Nephron (organoid): Measurements from ENCODE around the gene ZNF541.

Experiments used
- H3K27ac Mint-ChIP-seq, 3 experiments: 2 replicates each; pipeline ENCODE4 v1.8.0; 2020; ENCODE audit warnings: mixed read lengths in 3 of 3, mild to moderate bottlenecking in 2 of 3, moderate library complexity in 1 of 3
- H3K27me3 Mint-ChIP-seq: 2 replicates; pipeline ENCODE4 v1.8.0; 2021; ENCODE audit warnings: low read depth, mild to moderate bottlenecking, moderate library complexity, mixed read lengths
- H3K36me3 Mint-ChIP-seq: 2 replicates; pipeline ENCODE4 v1.8.0; 2020; ENCODE audit warnings: low read depth, mixed read lengths
- H3K4me1 Mint-ChIP-seq: 2 replicates; pipeline ENCODE4 v1.8.0; 2020; ENCODE audit warnings: mixed read lengths
- H3K4me3 Mint-ChIP-seq, 3 experiments: 2 replicates each; pipeline ENCODE4 v1.8.0; 2020; ENCODE audit warnings: mild to moderate bottlenecking in 3 of 3, mixed read lengths in 3 of 3, moderate library complexity in 2 of 3
- H3K9me3 Mint-ChIP-seq: 2 replicates; pipeline ENCODE4 v1.8.0; 2020; ENCODE audit warnings: mixed read lengths
- CTCF ChIP-seq, 3 experiments: fragments of 200-600 bp; sonication (generic); IDR thresholded peaks; one replicate each; pipeline ENCODE4 v1.5.0; 2021; ENCODE audit warnings: antibody characterized with exemption in 3 of 3; ENCODE audit not compliant: unreplicated experiment in 3 of 3

ZNF541 gene

DNA sequence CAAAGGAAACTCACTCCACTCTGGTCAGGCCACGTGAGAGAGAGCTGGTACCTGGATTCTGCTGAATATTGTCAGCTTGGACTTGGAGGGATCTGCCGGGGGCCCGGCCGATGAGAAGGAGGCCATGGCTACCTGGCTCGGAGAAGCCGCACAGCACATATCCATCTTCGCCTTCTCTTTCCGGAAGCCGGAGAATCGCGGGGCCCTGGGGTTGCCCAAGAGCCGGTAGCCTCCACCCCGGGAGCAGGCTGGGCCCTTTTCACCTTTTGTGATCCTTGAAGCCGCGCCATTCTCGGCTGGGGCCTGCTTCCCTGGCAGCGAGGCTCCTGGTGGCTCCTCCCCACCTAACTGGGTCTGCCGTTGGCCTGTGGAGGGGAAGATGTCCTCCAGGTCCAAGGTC is 28.9 kb downstream of the ZNF541 start:
- Mint-ChIP-seq H3K9me3 (no peaks in the 10 kb centered on the region), H3K27me3 (peaks cover 9% of the 10 kb centered on the region), H3K36me3 (no peaks in the 10 kb centered on the region), H3K27ac (no peak overlapping the region), H3K4me3 (no peak overlapping the region), H3K4me1 (no peaks in the 10 kb centered on the region)
- no peak for TF ChIP-seq CTCF (IDR thresholded peaks at IDR 0.05; ENCODE audit: unreplicated experiment in 3 of 3)

GRCh38 chr19:47542030-47542475 is 30.9 kb downstream of the ZNF541 start:
- no peak overlapping the region for H3K4me3 Mint-ChIP-seq
- H3K4me1 Mint-ChIP-seq, result no peaks in the 10 kb centered on the region
- no peaks in the 10 kb centered on the region for H3K36me3 Mint-ChIP-seq
- H3K27me3 Mint-ChIP-seq, result peaks cover 13% of the 10 kb centered on the region
- no peak overlapping the region for H3K27ac Mint-ChIP-seq
- TF ChIP-seq CTCF (IDR thresholded peaks at IDR 0.05; ENCODE audit: unreplicated experiment in 3 of 3), result no peak
- no peaks in the 10 kb centered on the region for H3K9me3 Mint-ChIP-seq

GRCh38 chr19:47541518-47541917 is 31.4 kb downstream of the ZNF541 start:
- Mint-ChIP-seq H3K4me1 (no peaks in the 10 kb centered on the region), H3K4me3 (no peak overlapping the region), H3K36me3 (no peaks in the 10 kb centered on the region), H3K9me3 (no peaks in the 10 kb centered on the region), H3K27ac (no peak overlapping the region), H3K27me3 (peaks cover 13% of the 10 kb centered on the region)
- no peak for TF ChIP-seq CTCF (IDR thresholded peaks at IDR 0.05; ENCODE audit: unreplicated experiment in 3 of 3)

GRCh38 chr19:47540748-47541147 is 32.2 kb downstream of the ZNF541 start:
- Mint-ChIP-seq H3K4me1 (no peaks in the 10 kb centered on the region), H3K4me3 (no peak overlapping the region), H3K27me3 (peaks cover 13% of the 10 kb centered on the region), H3K36me3 (no peaks in the 10 kb centered on the region), H3K27ac (peak overlapping the region in 2 of 3 experiments; percentile 25 to 57), H3K9me3 (no peaks in the 10 kb centered on the region)
- TF ChIP-seq CTCF (IDR thresholded peaks at IDR 0.05; ENCODE audit: unreplicated experiment in 3 of 3), result peak; percentile 11 to 24 (median 18)

GRCh38 chr19:47539747-47540311 is 33.1 kb downstream of the ZNF541 start:
- H3K4me1 Mint-ChIP-seq, result no peaks in the 10 kb centered on the region
- no peaks in the 10 kb centered on the region for H3K9me3 Mint-ChIP-seq
- H3K36me3 Mint-ChIP-seq, result no peaks in the 10 kb centered on the region
- no peak overlapping the region for H3K27ac Mint-ChIP-seq
- H3K4me3 Mint-ChIP-seq, result no peak overlapping the region
- TF ChIP-seq CTCF (IDR thresholded peaks at IDR 0.05; ENCODE audit: unreplicated experiment in 3 of 3), result no peak
- peaks cover 13% of the 10 kb centered on the region for H3K27me3 Mint-ChIP-seq

GRCh38 chr19:47538812-47539211 is 34.1 kb downstream of the ZNF541 start:
- Mint-ChIP-seq H3K27ac (no peak overlapping the region), H3K4me1 (no peaks in the 10 kb centered on the region), H3K27me3 (peaks cover 16% of the 10 kb centered on the region), H3K9me3 (peaks cover 3% of the 10 kb centered on the region), H3K4me3 (no peak overlapping the region), H3K36me3 (no peaks in the 10 kb centered on the region)
- TF ChIP-seq CTCF (IDR thresholded peaks at IDR 0.05; ENCODE audit: unreplicated experiment in 3 of 3), result no peak
